HL-60 (cell line): Measurements from ENCODE around the gene ZSWIM8.

Source experiments
- DNase-seq, 2 experiments: peaks; one replicate each; pipeline ENCODE4 v3.0.0-alpha.2; 2010 to 2020; ENCODE audit warnings: low read depth in 1 of 2, low spot score in 1 of 2
- H3K27ac ChIP-seq: fragments of 250-450 bp; sonication (Bioruptor Pico); replicated peaks from 2 replicates; pipeline ENCODE4 v1.5.1; 2020; ENCODE audit warnings: mild to moderate bottlenecking, moderate library complexity
- H3K27me3 ChIP-seq: fragments of 250-450 bp; sonication (Bioruptor Pico); 2 replicates; pipeline ENCODE4 v1.5.1; 2021; ENCODE audit warnings: mild to moderate bottlenecking, moderate library complexity; ENCODE audit not compliant: insufficient read depth, poor library complexity, severe bottlenecking
- H3K4me3 ChIP-seq: replicated peaks from 2 replicates; pipeline ENCODE4 v1.5.1; 2011; ENCODE audit warnings: mild to moderate bottlenecking, control low read depth, low read length; ENCODE audit not compliant: insufficient read depth
- CTCF ChIP-seq: IDR thresholded peaks from one replicate; pipeline ENCODE4 v1.5.1; 2011; ENCODE audit warnings: low read length, control low read depth, inconsistent platforms; ENCODE audit not compliant: insufficient read depth
- GABPA ChIP-seq: IDR thresholded peaks from 2 replicates; pipeline ENCODE4 v1.6.1; 2012; ENCODE audit warnings: low read depth
- POLR2AphosphoS5 ChIP-seq: IDR thresholded peaks from 2 replicates; pipeline ENCODE4 v1.6.1; 2012; ENCODE audit warnings: low read depth
- REST ChIP-seq: IDR thresholded peaks from 2 replicates; pipeline ENCODE4 v1.6.1; 2012; ENCODE audit warnings: low read depth; ENCODE audit not compliant: insufficient replicate concordance
- SPI1 ChIP-seq: IDR thresholded peaks from 2 replicates; pipeline ENCODE4 v1.6.1; 2012; ENCODE audit warnings: low read depth, mild to moderate bottlenecking, borderline replicate concordance

The ZSWIM8 gene

GRCh38 chr10:73802276-73802991, 17.0 kb downstream of the ZSWIM8 start:
- TF ChIP-seq GABPA = no peak
- no peaks in the 10 kb centered on the region for H3K27me3 ChIP-seq
- no peak overlapping the region for H3K4me3 ChIP-seq
- no peak for DNase-seq
- H3K27ac ChIP-seq = no peak overlapping the region

GRCh38 chr10:73803680-73804286, 18.4 kb downstream of the ZSWIM8 start:
- no peaks in the 10 kb centered on the region for H3K27me3 ChIP-seq
- no peak overlapping the region for H3K4me3 ChIP-seq
- TF ChIP-seq POLR2AphosphoS5 (no peak), SPI1 (no peak), CTCF (no peak), REST (no peak), GABPA (no peak)
- no peak overlapping the region for H3K27ac ChIP-seq
- DNase-seq = no peak

GRCh38 chr10:73806176-73806950, 21.0 kb downstream of the ZSWIM8 start:
- no peak for TF ChIP-seq GABPA
- no peaks in the 10 kb centered on the region for H3K27me3 ChIP-seq
- DNase-seq = no peak
- H3K27ac ChIP-seq = no peak overlapping the region
- no peak overlapping the region for H3K4me3 ChIP-seq

- Histone ChIP-seq H3K4me3 (no peak overlapping the region), H3K27ac (no peak overlapping the region), H3K27me3 (no peaks in the 10 kb centered on the region)
- TF ChIP-seq GABPA = no peak
- no peak for DNase-seq
These were observed 22.1 kb downstream of the ZSWIM8 start for GRCh38 chr10:73807471-73807870.

- Histone ChIP-seq H3K4me3 (no peak overlapping the region), H3K27me3 (no peaks in the 10 kb centered on the region), H3K27ac (no peak overlapping the region)
- TF ChIP-seq GABPA (no peak), REST (no peak), POLR2AphosphoS5 (no peak), SPI1 (no peak), CTCF (no peak)
- DNase-seq = no peak
These were observed 22.8 kb downstream of the ZSWIM8 start for GRCh38 chr10:73808021-73808815.
